WTC11 (cell line): ENCODE results near the gene ACBD6. TPM values are rescaled to one million over a fixed set of nuclear protein-coding genes. Genes with fewer than 3 reads are reported as not detected.

Source experiments
- ATAC-seq: fragments of 200-7000 bp; cut with Tn5 transposase; 2 replicates; pipeline ENCODE4 v1.10.0; 2021; ENCODE audit warnings: mild to moderate bottlenecking, moderate library complexity
- CTCF ChIA-PET: fragments of 300-600 bp; sonication (Branson Sonifier 250); formaldehyde crosslinking; loops from one replicate; lab custom pipeline; 2021; ENCODE audit warnings: antibody characterized with exemption; lab: Charles Lee
- POLR2A ChIA-PET: fragments of 350-600 bp; sonication (Branson Sonifier 250); formaldehyde crosslinking; loops from one replicate; lab custom pipeline; 2021; ENCODE audit warnings: antibody characterized with exemption; lab: Charles Lee
- DNase-seq: peaks from one replicate; pipeline ENCODE4 v3.0.0; 2021; ENCODE audit warnings: low spot score
- H3K27ac Mint-ChIP-seq: 2 replicates; pipeline ENCODE4 v1.8.0; 2021; ENCODE audit warnings: mixed read lengths
- H3K27me3 Mint-ChIP-seq: 2 replicates; pipeline ENCODE4 v1.8.0; 2021; ENCODE audit warnings: low read depth, mild to moderate bottlenecking, moderate library complexity, mixed read lengths
- H3K36me3 Mint-ChIP-seq: 2 replicates; pipeline ENCODE4 v1.8.0; 2021; ENCODE audit warnings: mixed read lengths
- H3K4me1 Mint-ChIP-seq: 2 replicates; pipeline ENCODE4 v1.8.0; 2022; ENCODE audit warnings: mixed read lengths
- H3K4me3 Mint-ChIP-seq: 2 replicates; pipeline ENCODE4 v1.8.0; 2021; ENCODE audit warnings: mild to moderate bottlenecking, moderate library complexity, mixed read lengths
- H3K9me3 Mint-ChIP-seq: 2 replicates; pipeline ENCODE4 v1.8.0; 2021; ENCODE audit warnings: mixed read lengths
- AR ChIP-seq: fragments of 250-450 bp; sonication (Bioruptor Pico); IDR thresholded peaks from 2 replicates; pipeline ENCODE4 v1.9.0; 2021; ENCODE audit warnings: mild to moderate bottlenecking
- CREM ChIP-seq: sonication (generic); formaldehyde crosslinking; IDR thresholded peaks from 2 replicates; pipeline ENCODE4 v1.8.1; 2022; ENCODE audit warnings: mild to moderate bottlenecking, missing genetic modification reagents, moderate library complexity
- ELF4 ChIP-seq: sonication (generic); formaldehyde crosslinking; IDR thresholded peaks from 2 replicates; pipeline ENCODE4 v1.8.1; 2022; ENCODE audit warnings: low read depth, mild to moderate bottlenecking, moderate library complexity, missing genetic modification reagents
- EMX1 ChIP-seq: fragments of 250-450 bp; sonication (Bioruptor Pico); IDR thresholded peaks from 2 replicates; pipeline ENCODE4 v1.8.0; 2021; ENCODE audit warnings: mild to moderate bottlenecking
- FOXJ3 ChIP-seq: sonication (generic); formaldehyde crosslinking; IDR thresholded peaks from 2 replicates; pipeline ENCODE4 v1.9.0; 2021; ENCODE audit warnings: missing genetic modification reagents, mild to moderate bottlenecking, borderline replicate concordance
- GABPB1 ChIP-seq: sonication (generic); formaldehyde crosslinking; IDR thresholded peaks from 2 replicates; pipeline ENCODE4 v1.8.1; 2023; ENCODE audit warnings: mild to moderate bottlenecking, missing genetic modification reagents
- GRHL2 ChIP-seq: fragments of 250-450 bp; sonication (Bioruptor Pico); IDR thresholded peaks from 2 replicates; pipeline ENCODE4 v1.8.0; 2022; ENCODE audit warnings: mild to moderate bottlenecking, moderate library complexity; ENCODE audit not compliant: insufficient replicate concordance, severe bottlenecking
- MAX ChIP-seq: sonication (generic); formaldehyde crosslinking; IDR thresholded peaks from 2 replicates; pipeline ENCODE4 v1.8.0; 2022; ENCODE audit warnings: mild to moderate bottlenecking, missing genetic modification reagents
- MLX ChIP-seq: sonication (generic); formaldehyde crosslinking; IDR thresholded peaks from 2 replicates; pipeline ENCODE4 v1.8.1; 2023; ENCODE audit warnings: mild to moderate bottlenecking, missing genetic modification reagents, moderate library complexity
- NFATC4 ChIP-seq: fragments of 250-450 bp; sonication (Bioruptor Pico); IDR thresholded peaks from 2 replicates; pipeline ENCODE4 v1.9.0; 2021; ENCODE audit warnings: mild to moderate bottlenecking
- TEAD1 ChIP-seq: sonication (generic); formaldehyde crosslinking; IDR thresholded peaks from 2 replicates; pipeline ENCODE4 v1.8.0; 2022; ENCODE audit warnings: mild to moderate bottlenecking, missing genetic modification reagents
- TP53 ChIP-seq: sonication (generic); formaldehyde crosslinking; IDR thresholded peaks from 2 replicates; pipeline ENCODE4 v1.8.1; 2023; ENCODE audit warnings: mild to moderate bottlenecking, missing genetic modification reagents
- ZBTB43 ChIP-seq: sonication (generic); formaldehyde crosslinking; IDR thresholded peaks from 2 replicates; pipeline ENCODE4 v1.8.1; 2023; ENCODE audit warnings: mild to moderate bottlenecking, missing genetic modification reagents
- ZNF121 ChIP-seq: sonication (generic); formaldehyde crosslinking; IDR thresholded peaks from 2 replicates; pipeline ENCODE4 v1.8.0; 2023; ENCODE audit warnings: missing genetic modification reagents
- ZNF138 ChIP-seq: sonication (generic); formaldehyde crosslinking; conservative IDR thresholded peaks from 2 replicates; pipeline ENCODE4 v1.8.1; 2022; ENCODE audit warnings: mild to moderate bottlenecking, moderate library complexity, missing genetic modification reagents
- ZNF263 ChIP-seq: sonication (generic); formaldehyde crosslinking; IDR thresholded peaks from 2 replicates; pipeline ENCODE4 v1.8.1; 2022; ENCODE audit warnings: low read depth, mild to moderate bottlenecking, moderate library complexity, missing genetic modification reagents
- ZNF423 ChIP-seq: fragments of 250-450 bp; sonication (Bioruptor Pico); IDR thresholded peaks from 2 replicates; pipeline ENCODE4 v2.1.2; 2022; ENCODE audit warnings: mild to moderate bottlenecking, moderate library complexity
- ZNF671 ChIP-seq: fragments of 250-450 bp; sonication (Bioruptor Pico); IDR thresholded peaks from 2 replicates; pipeline ENCODE4 v1.8.0; 2021; ENCODE audit warnings: mild to moderate bottlenecking
- total RNA-seq: library from RNA; stranded (reverse); gene quantifications from 3 replicates; pipeline ENCODE4 v1.2.3, GENCODE V29; 2021

The ACBD6 gene
- total RNA-seq, 1 experiment from 2014 or later = 53.5 TPM

GRCh38 chr1:180507795-180508724, 5.7 kb upstream of the ACBD6 start:
- peaks cover 24% of the 10 kb centered on the region for H3K36me3 Mint-ChIP-seq
- DNase-seq (no peak), ATAC-seq (no peak)
- peaks cover 18% of the 10 kb centered on the region for H3K4me1 Mint-ChIP-seq
- TF ChIP-seq MAX = no peak
- ChIA-PET POLR2A (no interaction called here), CTCF (no interaction called here)
- H3K9me3 Mint-ChIP-seq = peaks cover 45% of the 10 kb centered on the region
- H3K27me3 Mint-ChIP-seq = peaks cover 16% of the 10 kb centered on the region
- H3K4me3 Mint-ChIP-seq = no peak overlapping the region
- H3K27ac Mint-ChIP-seq = no peak overlapping the region

- Mint-ChIP-seq H3K4me1 (peaks cover 18% of the 10 kb centered on the region), H3K9me3 (peaks cover 33% of the 10 kb centered on the region), H3K27me3 (peaks cover 19% of the 10 kb centered on the region), H3K36me3 (peaks cover 28% of the 10 kb centered on the region), H3K4me3 (no peak overlapping the region), H3K27ac (no peak overlapping the region)
- ATAC-seq (no peak), DNase-seq (no peak)
- ChIA-PET CTCF (interaction anchor here (0.8 to 0.9 kb wide), 2 partner anchors 10 kb away, joined by 4 read pairs; no protein-coding TSS in a partner anchor), POLR2A (no interaction called here)
- no peak for TF ChIP-seq AR (CRISPR knock-in tag)
- TF ChIP-seq FOXJ3 (CRISPR knock-in tag) = no peak
- no peak for TF ChIP-seq CREM (CRISPR knock-in tag)
- no peak for TF ChIP-seq EMX1 (CRISPR knock-in tag)
- TF ChIP-seq TEAD1 (CRISPR knock-in tag) = no peak
- no peak for TF ChIP-seq ZNF671
- no peak for TF ChIP-seq ELF4 (CRISPR knock-in tag)
- no peak for TF ChIP-seq GRHL2 (CRISPR knock-in tag)
- TF ChIP-seq ZBTB43 (CRISPR knock-in tag) = no peak
- TF ChIP-seq ZNF423 (CRISPR knock-in tag) = no peak
- no peak for TF ChIP-seq NFATC4 (CRISPR knock-in tag)
- no peak for TF ChIP-seq ZNF121
- TF ChIP-seq TP53 (CRISPR knock-in tag) = no peak
- TF ChIP-seq GABPB1 (CRISPR knock-in tag) = no peak
- no peak for TF ChIP-seq ZNF263 (CRISPR knock-in tag)
- TF ChIP-seq MLX = no peak
- TF ChIP-seq ZNF138 (CRISPR knock-in tag) = no peak
Measured at GRCh38 chr1:180505732-180506335, 3.5 kb upstream of the ACBD6 start.
